Esophagus squamous epithelium (tissue), 5 donors: ENCODE measurements around the gene CST9. TPM values are rescaled to one million over a fixed set of nuclear protein-coding genes. Genes with fewer than 3 reads are reported as not detected.

Experiments used
- DNase-seq: peaks from one replicate; lab custom pipeline; 2025; lab: John Stamatoyannopoulos, UW
- H3K27ac ChIP-seq, 4 donors: fragments of 200-600 bp; sonication (generic); one replicate each; pipeline ENCODE4 v1.5.1; 2016 to 2019; ENCODE audit warnings: mild to moderate bottlenecking in 1 of 4
- H3K27me3 ChIP-seq, 4 donors: fragments of 200-600 bp; sonication (generic); 1 replicate in 3 of 4; 2 replicates in 1 of 4; pipeline versions ENCODE4 v1.5.1 to v1.6.0; 2017 to 2021; ENCODE audit warnings: antibody characterized with exemption in 1 of 4
- H3K36me3 ChIP-seq, 3 donors: fragments of 200-600 bp; sonication (generic); one replicate each; pipeline ENCODE4 v1.5.1; 2016 to 2019
- H3K4me1 ChIP-seq, 3 donors: fragments of 200-600 bp; sonication (generic); one replicate each; pipeline ENCODE4 v1.5.1; 2017 to 2019
- H3K4me3 ChIP-seq, 4 donors: fragments of 200-600 bp; sonication (generic); 1 replicate in 3 of 4; 2 replicates in 1 of 4; pipeline ENCODE4 v1.5.1; 2016 to 2019; ENCODE audit warnings: mild to moderate bottlenecking in 2 of 4, moderate library complexity in 1 of 4
- H3K9me3 ChIP-seq, 3 donors: fragments of 200-600 bp; sonication (generic); one replicate each; pipeline ENCODE4 v1.5.1; 2016 to 2019
- CTCF ChIP-seq, 6 experiments: fragments of 450-650 bp in 4 of 6; fragments of 200-600 bp in 2 of 6; sonication (generic) in 2 of 6; IDR thresholded peaks; one replicate each; pipeline ENCODE4 v1.5.1; 2016 to 2019; ENCODE audit warnings: antibody characterized with exemption in 6 of 6, mild to moderate bottlenecking in 4 of 6, moderate library complexity in 4 of 6
- POLR2A ChIP-seq, 4 donors: fragments of 450-650 bp; IDR thresholded peaks; one replicate each; pipeline ENCODE4 v1.6.1; 2017; ENCODE audit warnings: antibody characterized with exemption in 4 of 4, mild to moderate bottlenecking in 4 of 4, moderate library complexity in 3 of 4
- WGBS, 2 donors: methylation state at CpG; one replicate each; pipeline ENCODE4 v1.1.5; 2018; 5-methylcytosine and 5-hydroxymethylcytosine counted together
- intact Hi-C: fragments of 100-400 bp; cut with DNase I; formaldehyde crosslinking; loops from one replicate; pipeline ENCODE4 v1.15.0; 2022
- total RNA-seq, 4 donors: library from RNA; depleted of rRNA; stranded (reverse); fragments of >200 nt; gene quantifications; one replicate each; pipeline ENCODE4 v1.1.0, GENCODE V29; 2016
- donor health status: DM: yes; HTN: yes; CAD: no.

The CST9 gene
- total RNA-seq, 4 donors from 2014 or later = not detected

GRCh38 chr20:23647346-23647745, 41.6 kb upstream of the CST9 start:
- 85 to 88% methylated on average over 2 of the region's 2 CpGs for WGBS, 2 donors
- TF ChIP-seq POLR2A (IDR thresholded peaks at IDR 0.05) (no peak), CTCF (IDR thresholded peaks at IDR 0.05) (no peak)
- Histone ChIP-seq H3K4me3 (no peak overlapping the region), H3K36me3 (no peaks in the 10 kb centered on the region), H3K27ac (no peak overlapping the region), H3K4me1 (peaks cover 4 to 24% (median 5%) of the 10 kb centered on the region in 3 donors), H3K9me3 (no peaks in the 10 kb centered on the region), H3K27me3 (no peaks in the 10 kb centered on the region)
- no peak for DNase-seq
- intact Hi-C loops = no loop called here

GRCh38 chr20:23646106-23646873, 40.6 kb upstream of the CST9 start:
- TF ChIP-seq POLR2A (IDR thresholded peaks at IDR 0.05) (no peak), CTCF (IDR thresholded peaks at IDR 0.05) (no peak)
- DNase-seq = no peak
- 43 to 49% methylated on average over 4 of the region's 4 CpGs for WGBS, 2 donors
- no peak overlapping the region for H3K27ac ChIP-seq
- H3K36me3 ChIP-seq = no peaks in the 10 kb centered on the region
- intact Hi-C loops = no loop called here
- H3K9me3 ChIP-seq = no peaks in the 10 kb centered on the region
- H3K27me3 ChIP-seq = no peaks in the 10 kb centered on the region
- no peak overlapping the region for H3K4me3 ChIP-seq
- peaks cover 9 to 32% (median 12%) of the 10 kb centered on the region in 3 donors for H3K4me1 ChIP-seq

- H3K9me3 ChIP-seq = no peaks in the 10 kb centered on the region
- H3K4me1 ChIP-seq = peaks cover 9 to 32% (median 12%) of the 10 kb centered on the region in 3 donors
- intact Hi-C loops = no loop called here
- TF ChIP-seq CTCF (IDR thresholded peaks at IDR 0.05) (no peak), POLR2A (IDR thresholded peaks at IDR 0.05) (no peak)
- no peak for DNase-seq
- no peak overlapping the region for H3K4me3 ChIP-seq
- no peaks in the 10 kb centered on the region for H3K27me3 ChIP-seq
- WGBS, 2 donors = 63% methylated on average over 1 of the region's 1 CpG
- no peak overlapping the region for H3K27ac ChIP-seq
- no peaks in the 10 kb centered on the region for H3K36me3 ChIP-seq
Observed at GRCh38 chr20:23645575-23645974, 39.9 kb upstream of the CST9 start.

GRCh38 chr20:23644164-23644563, 38.4 kb upstream of the CST9 start:
- no peak for TF ChIP-seq POLR2A (IDR thresholded peaks at IDR 0.05)
- TF ChIP-seq CTCF (IDR thresholded peaks at IDR 0.05) = no peak
- 89 to 92% methylated on average over 7 of the region's 7 CpGs for WGBS, 2 donors
- intact Hi-C loops = no loop called here
- Histone ChIP-seq H3K4me3 (no peak overlapping the region), H3K9me3 (no peaks in the 10 kb centered on the region), H3K36me3 (no peaks in the 10 kb centered on the region), H3K27ac (no peak overlapping the region), H3K27me3 (no peaks in the 10 kb centered on the region), H3K4me1 (peaks cover 9 to 43% (median 20%) of the 10 kb centered on the region in 3 donors)
- DNase-seq = no peak

- WGBS, 2 donors = 70 to 88% methylated on average over 6 of the region's 6 CpGs
- Histone ChIP-seq H3K4me3 (no peak overlapping the region), H3K27ac (no peak overlapping the region), H3K27me3 (no peaks in the 10 kb centered on the region), H3K4me1 (peaks cover 9 to 48% (median 20%) of the 10 kb centered on the region in 3 donors), H3K36me3 (no peaks in the 10 kb centered on the region), H3K9me3 (no peaks in the 10 kb centered on the region)
- DNase-seq = no peak
- no peak for TF ChIP-seq POLR2A (IDR thresholded peaks at IDR 0.05)
- no peak for TF ChIP-seq CTCF (IDR thresholded peaks at IDR 0.05)
- intact Hi-C loops = no loop called here
Observed at GRCh38 chr20:23643659-23644058, 37.9 kb upstream of the CST9 start.
